Mesothelial cell of epicardium (in vitro differentiated cells): ENCODE results near the gene CD99. TPM values are rescaled to one million over a fixed set of nuclear protein-coding genes. Genes with fewer than 3 reads are reported as not detected.

Source experiments
- DNase-seq, 2 experiments: peaks; one replicate each; pipeline ENCODE4 v3.0.0; 2021; ENCODE audit warnings: low spot score in 2 of 2; ENCODE audit not compliant: unreplicated experiment in 2 of 2
- H3K27ac Mint-ChIP-seq: 2 replicates; pipeline ENCODE4 v1.8.0; 2021; ENCODE audit warnings: mixed read lengths
- H3K27me3 Mint-ChIP-seq: 2 replicates; pipeline ENCODE4 v1.8.0; 2021; ENCODE audit warnings: low read depth, mixed read lengths
- H3K36me3 Mint-ChIP-seq: 2 replicates; pipeline ENCODE4 v1.8.0; 2021; ENCODE audit warnings: mixed read lengths
- H3K4me1 Mint-ChIP-seq: 2 replicates; pipeline ENCODE4 v1.8.0; 2021; ENCODE audit warnings: mixed read lengths
- H3K4me3 Mint-ChIP-seq: 2 replicates; pipeline ENCODE4 v1.8.0; 2021; ENCODE audit warnings: mild to moderate bottlenecking, moderate library complexity, mixed read lengths
- H3K9me3 Mint-ChIP-seq: 2 replicates; pipeline ENCODE4 v1.8.0; 2021; ENCODE audit warnings: mixed read lengths
- total RNA-seq: library from RNA; stranded (reverse); gene quantifications from 3 replicates; pipeline ENCODE4 v1.2.1, GENCODE V29; 2021
- TF ChIP-seq, protein P1 (sequence below): fragments of 200-600 bp; sonication (generic); IDR thresholded peaks from one replicate; pipeline ENCODE4 v1.5.0; 2021; ENCODE audit warnings: antibody characterized with exemption; ENCODE audit not compliant: unreplicated experiment

Gene CD99
- total RNA-seq, 1 donor from 2014 or later: 244 TPM

GRCh38 chrX:2692221-2693112 is 1.4 kb downstream of the CD99 start:
- TF ChIP-seq, protein P1, sequence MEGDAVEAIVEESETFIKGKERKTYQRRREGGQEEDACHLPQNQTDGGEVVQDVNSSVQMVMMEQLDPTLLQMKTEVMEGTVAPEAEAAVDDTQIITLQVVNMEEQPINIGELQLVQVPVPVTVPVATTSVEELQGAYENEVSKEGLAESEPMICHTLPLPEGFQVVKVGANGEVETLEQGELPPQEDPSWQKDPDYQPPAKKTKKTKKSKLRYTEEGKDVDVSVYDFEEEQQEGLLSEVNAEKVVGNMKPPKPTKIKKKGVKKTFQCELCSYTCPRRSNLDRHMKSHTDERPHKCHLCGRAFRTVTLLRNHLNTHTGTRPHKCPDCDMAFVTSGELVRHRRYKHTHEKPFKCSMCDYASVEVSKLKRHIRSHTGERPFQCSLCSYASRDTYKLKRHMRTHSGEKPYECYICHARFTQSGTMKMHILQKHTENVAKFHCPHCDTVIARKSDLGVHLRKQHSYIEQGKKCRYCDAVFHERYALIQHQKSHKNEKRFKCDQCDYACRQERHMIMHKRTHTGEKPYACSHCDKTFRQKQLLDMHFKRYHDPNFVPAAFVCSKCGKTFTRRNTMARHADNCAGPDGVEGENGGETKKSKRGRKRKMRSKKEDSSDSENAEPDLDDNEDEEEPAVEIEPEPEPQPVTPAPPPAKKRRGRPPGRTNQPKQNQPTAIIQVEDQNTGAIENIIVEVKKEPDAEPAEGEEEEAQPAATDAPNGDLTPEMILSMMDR: no peak
- no peaks in the 10 kb centered on the region for H3K9me3 Mint-ChIP-seq
- peak overlapping the region; percentile 97 for H3K27ac Mint-ChIP-seq
- no peak for DNase-seq
- H3K36me3 Mint-ChIP-seq: no peaks in the 10 kb centered on the region
- peaks cover 54% of the 10 kb centered on the region for H3K4me1 Mint-ChIP-seq
- H3K4me3 Mint-ChIP-seq: peak overlapping the region; percentile 82
- H3K27me3 Mint-ChIP-seq: no peaks in the 10 kb centered on the region

- Mint-ChIP-seq H3K4me1 (peaks cover 62% of the 10 kb centered on the region), H3K27ac (peak overlapping the region; percentile 97), H3K4me3 (peak overlapping the region; percentile 82), H3K27me3 (no peaks in the 10 kb centered on the region), H3K9me3 (no peaks in the 10 kb centered on the region), H3K36me3 (no peaks in the 10 kb centered on the region)
- TF ChIP-seq, protein P1: no peak
- DNase-seq: no peak
These were observed 2.3 kb downstream of the CD99 start for GRCh38 chrX:2693113-2694002.

- DNase-seq: no peak
- TF ChIP-seq, protein P1: no peak
- Mint-ChIP-seq H3K27me3 (no peaks in the 10 kb centered on the region), H3K4me3 (no peak overlapping the region), H3K36me3 (peaks cover 5% of the 10 kb centered on the region), H3K27ac (peak overlapping the region; percentile 86), H3K9me3 (no peaks in the 10 kb centered on the region), H3K4me1 (peaks cover 67% of the 10 kb centered on the region)
These were observed 3.8 kb downstream of the CD99 start for GRCh38 chrX:2694914-2695267.

DNA sequence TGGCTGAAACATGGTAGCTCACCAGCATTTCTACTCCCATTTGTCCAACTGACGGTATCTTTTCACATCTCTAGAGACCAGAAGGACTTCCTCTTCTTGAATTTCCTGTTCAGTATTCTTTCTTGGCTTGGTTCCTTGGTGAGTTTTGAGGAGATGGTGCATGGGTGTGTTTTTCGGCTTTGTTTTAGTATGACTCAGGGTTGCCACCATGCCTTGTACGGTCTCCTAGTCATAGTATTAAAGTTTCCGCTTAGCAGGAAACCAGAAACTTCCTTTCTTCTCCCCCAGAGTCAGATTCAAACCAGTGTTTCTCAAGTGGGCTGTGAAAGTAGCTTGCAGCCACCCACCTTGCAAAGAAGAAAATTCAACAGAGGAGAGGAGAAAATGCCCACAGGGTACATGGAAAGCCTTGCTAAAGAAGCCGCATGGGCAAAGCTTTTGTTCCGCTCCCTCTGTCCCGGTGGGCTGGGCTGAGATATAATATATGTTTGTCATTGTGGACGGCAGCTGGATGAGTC is 5.7 kb downstream of the CD99 start:
- Mint-ChIP-seq H3K27ac (peak overlapping the region; percentile 75), H3K4me3 (no peak overlapping the region), H3K27me3 (no peaks in the 10 kb centered on the region), H3K9me3 (peaks cover 6% of the 10 kb centered on the region), H3K4me1 (peaks cover 71% of the 10 kb centered on the region), H3K36me3 (peaks cover 15% of the 10 kb centered on the region)
- TF ChIP-seq, protein P1: no peak
- no peak for DNase-seq

GRCh38 chrX:2697306-2697705 is 6.2 kb downstream of the CD99 start:
- no peak overlapping the region for H3K4me3 Mint-ChIP-seq
- H3K9me3 Mint-ChIP-seq: peaks cover 6% of the 10 kb centered on the region
- DNase-seq: no peak
- no peaks in the 10 kb centered on the region for H3K27me3 Mint-ChIP-seq
- H3K36me3 Mint-ChIP-seq: peaks cover 15% of the 10 kb centered on the region
- TF ChIP-seq, protein P1: no peak
- H3K4me1 Mint-ChIP-seq: peaks cover 69% of the 10 kb centered on the region
- peak overlapping the region; percentile 75 for H3K27ac Mint-ChIP-seq
